Dermis microvascular lymphatic vessel endothelial cell (primary cell): ENCODE measurements around the gene PABPC4L. TPM values are rescaled to one million over a fixed set of nuclear protein-coding genes. Genes with fewer than 3 reads are reported as not detected.
A peak's percentile ranks its signal among the peaks of the same experiment; 100 is the strongest.
"Not testable (repeated sequence)": the region's sequence is repeated elsewhere in the genome, so short reads cannot be mapped to it uniquely, and the experiment has no call there.

Experiments used
- DNase-seq, 2 donors: peaks; one replicate each; pipeline versions ENCODE4 v3.0.0 to v3.0.0-alpha.2; 2010; ENCODE audit warnings: low read depth in 2 of 2
- total RNA-seq: library from RNA; depleted of rRNA; stranded (reverse); fragments of >200 nt; gene quantifications from 2 replicates; pipeline ENCODE4 v1.2.1, GENCODE V29; 2014

Gene PABPC4L
- total RNA-seq = 0.26 and 0.51 TPM in 2 replicates

- peak in 1 of 2 donors; percentile 11 for DNase-seq
Observed at GRCh38 chr4:134201216-134202161, at the start of gene PABPC4L. Gene PABPC4L (minus strand): TSS chr4:134201789. CDS start chr4:134201019, 770 bp downstream.

GRCh38 chr4:134251322-134251721 lies 49.7 kb upstream of the PABPC4L start:
- DNase-seq = no peak

DNA sequence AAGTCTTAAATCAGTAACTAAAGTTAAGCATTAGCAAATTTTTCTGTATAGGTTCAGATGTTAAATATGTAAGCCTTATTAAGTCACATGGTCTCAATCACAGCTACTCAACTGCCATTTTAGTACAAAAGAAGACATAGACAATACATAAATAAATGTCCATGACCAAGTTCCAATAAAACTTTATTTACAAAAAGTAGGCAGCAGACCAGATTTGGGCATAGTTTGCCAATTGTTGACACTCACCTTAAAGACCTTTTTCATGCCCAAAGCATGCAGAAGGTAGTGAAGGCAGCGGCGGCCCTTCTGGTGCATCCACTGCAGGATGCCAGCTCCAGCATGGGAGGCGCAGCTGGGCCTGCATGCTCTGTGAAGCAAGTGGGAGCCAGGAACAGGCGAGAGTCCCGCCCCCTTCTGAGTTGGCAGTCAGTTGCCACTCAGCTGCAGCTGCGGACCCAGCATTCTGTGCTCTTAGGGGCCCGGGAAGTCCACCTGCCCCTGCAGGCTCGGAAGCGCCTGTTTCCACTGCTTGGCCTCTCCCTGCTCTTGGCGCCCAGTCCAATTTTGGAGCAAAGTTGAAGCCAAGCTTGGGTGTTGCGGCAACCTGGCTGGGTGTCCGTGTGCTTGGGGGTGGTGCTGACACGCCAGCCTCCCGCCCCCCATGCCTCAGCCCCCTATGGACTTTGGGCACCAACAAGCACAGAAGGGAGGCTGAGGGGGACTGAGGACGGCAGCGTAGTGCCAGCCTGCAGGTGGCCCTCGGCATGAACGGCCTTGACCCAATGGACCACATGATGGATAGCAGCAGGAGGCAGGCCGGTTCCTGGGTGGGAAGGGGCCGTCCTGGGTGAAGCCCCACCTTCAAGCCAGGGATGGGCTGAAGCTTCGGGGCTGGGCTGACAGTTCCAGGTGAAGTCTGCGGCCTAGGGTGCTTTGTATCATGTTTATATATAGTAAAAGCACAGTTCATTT lies 42.4 kb upstream of the PABPC4L start:
- DNase-seq = no peak

GRCh38 chr4:134219043-134219442 lies 17.5 kb upstream of the PABPC4L start:
- no peak for DNase-seq

DNA sequence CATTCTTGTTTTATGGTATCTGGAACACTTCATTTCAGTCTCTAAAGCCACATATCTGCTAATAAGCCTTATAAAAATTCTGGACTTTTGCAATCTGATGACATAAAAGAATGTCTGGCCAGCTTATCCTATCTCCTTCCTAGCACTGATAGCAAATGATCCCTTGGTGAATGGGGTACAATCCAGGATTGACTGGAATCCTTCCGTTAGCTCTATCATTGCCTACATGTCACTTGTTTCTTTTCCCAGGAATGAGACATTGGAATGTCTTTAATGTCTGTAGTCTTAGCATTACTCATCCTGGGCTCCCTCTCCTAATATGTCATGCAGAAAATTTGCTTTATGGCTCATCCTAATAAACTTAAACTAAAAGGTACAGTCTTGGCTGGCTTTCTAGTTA lies 14.8 kb upstream of the PABPC4L start:
- no peak for DNase-seq

- DNase-seq = no peak
Observed at GRCh38 chr4:134215620-134216344, 14.2 kb upstream of the PABPC4L start.

DNA sequence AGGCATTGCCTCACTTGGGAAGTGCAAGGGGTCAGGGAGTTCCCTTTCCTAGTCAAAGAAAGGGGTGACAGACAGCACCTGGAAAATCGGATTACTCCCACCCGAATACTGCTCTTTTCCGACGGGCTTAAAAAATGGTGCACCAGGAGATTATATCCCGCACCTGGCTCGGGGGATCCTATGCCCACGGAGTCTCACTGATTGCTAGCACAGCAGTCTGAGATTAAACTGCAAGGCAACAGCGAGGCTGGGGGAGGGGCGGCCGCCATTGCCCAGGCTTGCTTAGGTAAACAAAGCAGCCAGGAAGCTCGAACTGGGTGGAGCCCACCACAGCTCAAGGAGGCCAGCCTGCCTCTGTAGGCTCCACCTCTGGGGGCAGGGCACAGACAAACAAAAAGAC lies 6.4 kb upstream of the PABPC4L start:
- DNase-seq = not testable (repeated sequence)

GRCh38 chr4:134202166-134202956 lies 772 bp upstream of the PABPC4L start:
- DNase-seq = no peak

DNA sequence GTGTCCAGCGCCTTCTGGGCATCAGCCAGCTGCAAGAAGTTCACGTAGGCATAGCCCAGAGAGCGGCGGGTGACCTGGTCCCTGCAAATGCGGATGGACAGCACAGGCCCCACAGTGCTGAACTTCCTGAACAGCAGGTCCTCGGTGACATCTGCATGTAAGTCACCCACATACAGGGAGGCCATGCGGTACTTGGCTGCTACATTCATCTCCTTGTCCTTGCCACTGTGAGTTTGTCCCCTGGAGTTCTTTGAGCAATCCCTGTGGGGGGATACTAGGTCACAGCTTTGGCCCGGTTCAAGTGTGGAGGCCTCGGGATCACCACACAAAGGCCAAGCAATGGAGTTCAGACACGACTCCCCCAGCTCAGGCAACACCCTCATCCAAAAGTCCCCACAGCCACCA lies 776 bp downstream of the PABPC4L start:
- no peak for DNase-seq

GRCh38 chr4:134189949-134190348 lies 11.6 kb downstream of the PABPC4L start:
- DNase-seq = no peak

DNA sequence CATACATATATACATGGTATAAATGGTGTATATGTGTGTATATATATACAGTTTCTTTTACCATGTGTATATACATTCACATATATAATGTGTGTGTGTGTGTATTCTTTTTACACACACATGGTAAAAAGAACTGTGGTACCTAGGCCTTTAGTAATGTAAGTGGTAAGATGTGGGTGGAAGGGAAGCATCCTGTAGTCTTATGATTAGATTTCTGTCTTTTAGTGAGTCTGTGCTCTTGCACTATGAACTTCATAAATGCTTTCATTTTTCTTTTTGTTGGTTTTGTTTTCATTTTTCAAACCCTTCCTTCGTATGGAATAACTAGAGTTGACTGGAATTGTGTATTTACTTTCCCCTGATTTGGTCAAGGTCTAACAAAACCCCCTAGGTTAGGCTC lies 12.1 kb downstream of the PABPC4L start:
- no peak for DNase-seq

DNA sequence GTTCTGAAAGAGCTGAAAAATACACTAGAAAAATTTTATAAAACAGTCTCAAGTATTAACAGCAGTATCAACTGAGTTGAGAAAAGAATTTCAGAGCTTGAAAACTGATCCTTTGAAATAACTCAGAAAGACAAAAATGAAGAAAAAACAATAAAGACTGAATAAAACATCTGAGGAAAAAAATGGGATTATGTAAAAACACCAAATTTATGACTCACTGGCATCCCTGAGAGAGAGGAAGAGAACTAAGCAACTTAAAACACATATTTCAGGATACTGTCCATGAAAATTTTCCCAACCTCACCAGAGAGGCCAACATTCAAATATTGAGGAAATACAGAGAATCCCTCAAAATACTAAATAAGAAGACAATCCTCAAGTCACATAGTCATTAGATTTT lies 22.9 kb downstream of the PABPC4L start:
- no peak for DNase-seq

DNA sequence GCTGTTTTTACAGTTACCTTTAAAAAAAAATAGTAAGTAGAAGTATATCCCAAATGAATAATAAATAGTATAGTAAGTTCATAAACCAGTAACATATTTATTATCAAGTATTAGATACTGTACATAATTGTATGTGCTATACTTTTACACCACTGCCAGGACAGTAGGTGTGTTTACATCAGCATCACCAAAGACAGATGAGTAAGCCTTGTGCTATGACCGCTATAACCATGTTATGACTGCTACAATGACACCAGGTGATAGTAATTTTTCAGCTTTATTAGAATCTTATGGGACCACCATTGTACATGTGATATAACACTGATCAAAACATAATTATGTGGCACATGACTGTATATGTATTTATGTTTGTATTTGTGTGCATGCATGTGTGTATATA lies 27.3 kb downstream of the PABPC4L start:
- no peak for DNase-seq

- DNase-seq = no peak
Observed at GRCh38 chr4:134160211-134160610, 41.4 kb downstream of the PABPC4L start.

DNA sequence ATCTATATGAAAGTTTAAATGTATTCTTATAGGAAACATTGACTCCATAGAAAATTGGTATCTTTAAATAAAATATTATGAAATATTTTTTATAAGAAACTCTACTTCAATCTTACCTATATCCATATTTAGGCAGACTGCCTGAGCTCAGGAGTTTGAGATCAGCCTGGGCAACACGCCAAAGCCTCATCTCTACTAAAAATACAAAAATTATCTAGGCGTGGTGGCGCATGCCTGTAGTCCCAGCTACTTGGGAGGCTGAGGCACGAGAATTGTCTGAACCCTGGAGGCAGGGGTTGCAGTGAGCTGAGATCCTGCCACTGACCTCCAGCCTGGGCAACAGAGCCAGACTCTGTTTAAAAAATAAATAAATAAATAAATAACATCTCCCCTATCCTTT lies 47.5 kb downstream of the PABPC4L start:
- no peak for DNase-seq

GRCh38 chr4:134147941-134148340 lies 53.6 kb downstream of the PABPC4L start:
- DNase-seq = no peak
